ENCODE results near the gene RGS3. TPM values are rescaled to one million over a fixed set of nuclear protein-coding genes. Genes with fewer than 3 reads are reported as not detected.

The RGS3 gene
- total and polyA plus RNA-seq, 2 of the 13 experiments (the other 11 are each of a cell fraction or from before 2014, with no cell fraction given) = 17.1 to 28.8 TPM

DNA sequence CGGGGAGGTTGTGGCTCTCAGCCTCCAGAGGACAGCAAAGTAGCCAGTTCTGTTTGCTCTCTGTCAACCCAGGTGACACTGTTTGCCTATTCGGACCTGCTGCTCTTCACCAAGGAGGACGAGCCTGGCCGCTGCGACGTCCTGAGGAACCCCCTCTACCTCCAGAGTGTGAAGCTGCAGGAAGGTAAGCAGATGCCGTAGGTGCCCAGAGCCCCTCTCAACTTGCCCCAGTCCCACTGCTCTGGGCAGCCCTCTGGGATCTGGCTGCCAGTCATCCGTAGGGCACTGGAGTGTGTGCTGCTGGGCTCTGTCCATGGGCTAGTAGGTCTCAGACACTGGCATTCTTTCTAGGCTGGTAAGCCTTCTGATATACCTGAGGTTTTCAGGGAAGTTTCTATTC is 59.3 kb downstream of the RGS3 start:
- Histone ChIP-seq H3K27me3 (ENCODE audit: control insufficient read depth in 1 of 2, insufficient read depth in 2 of 2, low read length in 2 of 2) (no peaks in the 10 kb centered on the region), H3K4me1 (ENCODE audit: insufficient read depth, low read length) (peaks cover 26% of the 10 kb centered on the region), H3K79me2 (ENCODE audit: insufficient read depth, low read length) (no peaks in the 10 kb centered on the region), H4K20me1 (ENCODE audit: insufficient read depth, low read length) (no peaks in the 10 kb centered on the region; the same call in 1 of the 2 replicates), H3K4me3 (replicated peaks in 1 of 3; ENCODE audit: insufficient read depth in 1 of 3, low read depth in 2 of 3, low read length in 3 of 3) (no peak overlapping the region), H3K9me3 (ENCODE audit: low read length) (no peaks in the 10 kb centered on the region), H3K36me3 (replicated peaks in 1 of 2; ENCODE audit: control insufficient read depth in 1 of 2, insufficient read depth in 2 of 2, low read length in 2 of 2) (peaks cover 33 to 96% of the 10 kb centered on the region in 2 experiments), H2AFZ (ENCODE audit: low read length) (no peak overlapping the region), H3K4me2 (ENCODE audit: low read depth, low read length) (no peak overlapping the region), H3K27ac (ENCODE audit: extremely low read length, insufficient read depth, low read length) (no peak overlapping the region), H3K9ac (ENCODE audit: insufficient read depth, low read depth, low read length) (no peak overlapping the region)
- no peak for ATAC-seq
- intact Hi-C loops (cut with micrococcal nuclease; ENCODE audit: unreplicated experiment) (no loop called here), in situ Hi-C loops (cut with HindIII; ENCODE audit: extremely low pct_ligation_motif_present, low pct_unique_long_range_greater_than_20kb) (no loop called here)
- 91% methylated on average over 7 of the region's 8 CpGs for WGBS (ENCODE audit: low lambda C conversion rate)
- no TSS peak for BruUV-seq (replicated peaks)
- no peak for TF ChIP-seq RFXAP (CRISPR knock-in tag; IDR thresholded peaks at IDR 0.05; ENCODE audit: borderline replicate concordance)
- TF ChIP-seq, protein P1, sequence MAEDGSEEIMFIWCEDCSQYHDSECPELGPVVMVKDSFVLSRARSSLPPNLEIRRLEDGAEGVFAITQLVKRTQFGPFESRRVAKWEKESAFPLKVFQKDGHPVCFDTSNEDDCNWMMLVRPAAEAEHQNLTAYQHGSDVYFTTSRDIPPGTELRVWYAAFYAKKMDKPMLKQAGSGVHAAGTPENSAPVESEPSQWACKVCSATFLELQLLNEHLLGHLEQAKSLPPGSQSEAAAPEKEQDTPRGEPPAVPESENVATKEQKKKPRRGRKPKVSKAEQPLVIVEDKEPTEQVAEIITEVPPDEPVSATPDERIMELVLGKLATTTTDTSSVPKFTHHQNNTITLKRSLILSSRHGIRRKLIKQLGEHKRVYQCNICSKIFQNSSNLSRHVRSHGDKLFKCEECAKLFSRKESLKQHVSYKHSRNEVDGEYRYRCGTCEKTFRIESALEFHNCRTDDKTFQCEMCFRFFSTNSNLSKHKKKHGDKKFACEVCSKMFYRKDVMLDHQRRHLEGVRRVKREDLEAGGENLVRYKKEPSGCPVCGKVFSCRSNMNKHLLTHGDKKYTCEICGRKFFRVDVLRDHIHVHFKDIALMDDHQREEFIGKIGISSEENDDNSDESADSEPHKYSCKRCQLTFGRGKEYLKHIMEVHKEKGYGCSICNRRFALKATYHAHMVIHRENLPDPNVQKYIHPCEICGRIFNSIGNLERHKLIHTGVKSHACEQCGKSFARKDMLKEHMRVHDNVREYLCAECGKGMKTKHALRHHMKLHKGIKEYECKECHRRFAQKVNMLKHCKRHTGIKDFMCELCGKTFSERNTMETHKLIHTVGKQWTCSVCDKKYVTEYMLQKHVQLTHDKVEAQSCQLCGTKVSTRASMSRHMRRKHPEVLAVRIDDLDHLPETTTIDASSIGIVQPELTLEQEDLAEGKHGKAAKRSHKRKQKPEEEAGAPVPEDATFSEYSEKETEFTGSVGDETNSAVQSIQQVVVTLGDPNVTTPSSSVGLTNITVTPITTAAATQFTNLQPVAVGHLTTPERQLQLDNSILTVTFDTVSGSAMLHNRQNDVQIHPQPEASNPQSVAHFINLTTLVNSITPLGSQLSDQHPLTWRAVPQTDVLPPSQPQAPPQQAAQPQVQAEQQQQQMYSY (CRISPR knock-in tag; IDR thresholded peaks at IDR 0.05) = no peak
- TF ChIP-seq ZNF460 (CRISPR knock-in tag; IDR thresholded peaks at IDR 0.05; ENCODE audit: borderline replicate concordance) = no peak
- TF ChIP-seq, protein P2, sequence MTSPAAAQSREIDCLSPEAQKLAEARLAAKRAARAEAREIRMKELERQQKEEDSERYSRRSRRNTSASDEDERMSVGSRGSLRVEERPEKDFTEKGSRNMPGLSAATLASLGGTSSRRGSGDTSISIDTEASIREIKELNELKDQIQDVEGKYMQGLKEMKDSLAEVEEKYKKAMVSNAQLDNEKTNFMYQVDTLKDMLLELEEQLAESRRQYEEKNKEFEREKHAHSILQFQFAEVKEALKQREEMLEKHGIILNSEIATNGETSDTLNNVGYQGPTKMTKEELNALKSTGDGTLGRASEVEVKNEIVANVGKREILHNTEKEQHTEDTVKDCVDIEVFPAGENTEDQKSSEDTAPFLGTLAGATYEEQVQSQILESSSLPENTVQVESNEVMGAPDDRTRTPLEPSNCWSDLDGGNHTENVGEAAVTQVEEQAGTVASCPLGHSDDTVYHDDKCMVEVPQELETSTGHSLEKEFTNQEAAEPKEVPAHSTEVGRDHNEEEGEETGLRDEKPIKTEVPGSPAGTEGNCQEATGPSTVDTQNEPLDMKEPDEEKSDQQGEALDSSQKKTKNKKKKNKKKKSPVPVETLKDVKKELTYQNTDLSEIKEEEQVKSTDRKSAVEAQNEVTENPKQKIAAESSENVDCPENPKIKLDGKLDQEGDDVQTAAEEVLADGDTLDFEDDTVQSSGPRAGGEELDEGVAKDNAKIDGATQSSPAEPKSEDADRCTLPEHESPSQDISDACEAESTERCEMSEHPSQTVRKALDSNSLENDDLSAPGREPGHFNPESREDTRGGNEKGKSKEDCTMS (CRISPR knock-in tag; conservative IDR thresholded peaks at IDR 0.05) = no peak
- TF ChIP-seq ZNF510 (CRISPR knock-in tag; IDR thresholded peaks at IDR 0.05; ENCODE audit: low read depth) = no peak
- TF ChIP-seq CENPT (CRISPR knock-in tag; IDR thresholded peaks at IDR 0.05; ENCODE audit: low read depth) = no peak
- TF ChIP-seq, protein P3, sequence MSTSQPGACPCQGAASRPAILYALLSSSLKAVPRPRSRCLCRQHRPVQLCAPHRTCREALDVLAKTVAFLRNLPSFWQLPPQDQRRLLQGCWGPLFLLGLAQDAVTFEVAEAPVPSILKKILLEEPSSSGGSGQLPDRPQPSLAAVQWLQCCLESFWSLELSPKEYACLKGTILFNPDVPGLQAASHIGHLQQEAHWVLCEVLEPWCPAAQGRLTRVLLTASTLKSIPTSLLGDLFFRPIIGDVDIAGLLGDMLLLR (CRISPR knock-in tag; IDR thresholded peaks at IDR 0.05) = no peak
- no peak for TF ChIP-seq KMT2B (CRISPR knock-in tag; IDR thresholded peaks at IDR 0.05)
- no peak for TF ChIP-seq SSRP1 (CRISPR knock-in tag; IDR thresholded peaks at IDR 0.05)
- no peak for TF ChIP-seq ZNF879 (CRISPR knock-in tag; IDR thresholded peaks at IDR 0.05)
- TF ChIP-seq ZNF326 (CRISPR knock-in tag; IDR thresholded peaks at IDR 0.05; ENCODE audit: borderline replicate concordance) = no peak
- TF ChIP-seq KLF9 (CRISPR knock-in tag; IDR thresholded peaks at IDR 0.05; ENCODE audit: low read depth) = no peak
- TF ChIP-seq SMC3 (IDR thresholded peaks at IDR 0.05; ENCODE audit: low read length) = no peak
- TF ChIP-seq, protein P4, sequence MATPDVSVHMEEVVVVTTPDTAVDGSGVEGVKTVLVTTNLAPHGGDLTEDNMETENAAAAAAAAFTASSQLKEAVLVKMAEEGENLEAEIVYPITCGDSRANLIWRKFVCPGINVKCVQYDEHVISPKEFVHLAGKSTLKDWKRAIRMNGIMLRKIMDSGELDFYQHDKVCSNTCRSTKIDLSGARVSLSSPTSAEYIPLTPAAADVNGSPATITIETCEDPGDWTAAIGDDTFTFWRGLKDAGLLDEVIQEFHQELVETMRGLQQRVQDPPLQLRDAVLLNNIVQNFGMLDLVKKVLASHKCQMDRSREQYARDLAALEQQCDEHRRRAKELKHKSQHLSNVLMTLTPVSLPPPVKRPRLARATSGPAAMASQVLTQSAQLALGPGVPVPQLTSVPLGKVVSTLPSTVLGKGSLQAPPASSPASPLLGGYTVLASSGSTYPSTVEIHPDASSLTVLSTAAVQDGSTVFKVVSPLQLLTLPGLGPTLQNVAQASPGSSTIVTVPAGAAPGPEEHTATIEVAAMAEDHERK (CRISPR knock-in tag; IDR thresholded peaks at IDR 0.05; ENCODE audit: low read depth) = no peak
- TF ChIP-seq, protein P5, sequence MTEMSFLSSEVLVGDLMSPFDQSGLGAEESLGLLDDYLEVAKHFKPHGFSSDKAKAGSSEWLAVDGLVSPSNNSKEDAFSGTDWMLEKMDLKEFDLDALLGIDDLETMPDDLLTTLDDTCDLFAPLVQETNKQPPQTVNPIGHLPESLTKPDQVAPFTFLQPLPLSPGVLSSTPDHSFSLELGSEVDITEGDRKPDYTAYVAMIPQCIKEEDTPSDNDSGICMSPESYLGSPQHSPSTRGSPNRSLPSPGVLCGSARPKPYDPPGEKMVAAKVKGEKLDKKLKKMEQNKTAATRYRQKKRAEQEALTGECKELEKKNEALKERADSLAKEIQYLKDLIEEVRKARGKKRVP (CRISPR knock-in tag; IDR thresholded peaks at IDR 0.05) = no peak
- no peak for TF ChIP-seq RXRA (CRISPR knock-in tag; IDR thresholded peaks at IDR 0.05)
- ChIA-PET POLR2A (no interaction called here), CTCF (ENCODE audit: low intra/inter-chr PET ratio, low total read pairs) (no interaction called here)
- FAIRE-seq = no peak
- no peak for DNase-seq (ENCODE audit: low spot score)
